Measurements from ENCODE around the gene PRRX2.

The PRRX2 gene

GRCh38 chr9:129701054-129701453 lies 35.6 kb downstream of the PRRX2 start:
- DNase-seq, result no peak
- Mint-ChIP-seq H3K27ac (no peak overlapping the region), H3K36me3 (ENCODE audit: insufficient read depth) (no peaks in the 10 kb centered on the region), H3K4me3 (no peak overlapping the region), H3K9me3 (no peaks in the 10 kb centered on the region), H3K27me3 (peaks cover 24 to 57% of the 10 kb centered on the region in 2 donors), H3K4me1 (ENCODE audit: low read depth in 2 of 2) (peaks cover 0 to 5% of the 10 kb centered on the region in 2 donors)
- no peak for ATAC-seq (replicated peaks)

- Mint-ChIP-seq H3K4me1 (ENCODE audit: low read depth in 2 of 2) (peaks cover 0 to 5% of the 10 kb centered on the region in 2 donors), H3K27ac (no peak overlapping the region), H3K9me3 (no peaks in the 10 kb centered on the region), H3K36me3 (ENCODE audit: insufficient read depth) (no peaks in the 10 kb centered on the region), H3K4me3 (no peak overlapping the region), H3K27me3 (peaks cover 23 to 52% of the 10 kb centered on the region in 2 donors)
- DNase-seq (no peak), ATAC-seq (replicated peaks) (no peak)
Observed at GRCh38 chr9:129701549-129701948, 36.1 kb downstream of the PRRX2 start.

GRCh38 chr9:129702589-129703520 lies 37.4 kb downstream of the PRRX2 start:
- no peaks in the 10 kb centered on the region for H3K4me1 Mint-ChIP-seq (ENCODE audit: low read depth in 2 of 2)
- peaks cover 18 to 44% of the 10 kb centered on the region in 2 donors for H3K27me3 Mint-ChIP-seq
- H3K9me3 Mint-ChIP-seq, result no peaks in the 10 kb centered on the region
- no peak overlapping the region for H3K4me3 Mint-ChIP-seq
- no peaks in the 10 kb centered on the region for H3K36me3 Mint-ChIP-seq (ENCODE audit: insufficient read depth)
- ATAC-seq (replicated peaks) (no peak), DNase-seq (no peak)
- H3K27ac Mint-ChIP-seq, result no peak overlapping the region

GRCh38 chr9:129703667-129704355 lies 38.4 kb downstream of the PRRX2 start:
- H3K27ac Mint-ChIP-seq, result no peak overlapping the region
- H3K9me3 Mint-ChIP-seq, result no peaks in the 10 kb centered on the region
- DNase-seq (no peak), ATAC-seq (replicated peaks) (no peak)
- H3K27me3 Mint-ChIP-seq, result peaks cover 13 to 37% of the 10 kb centered on the region in 2 donors
- H3K4me3 Mint-ChIP-seq, result no peak overlapping the region
- H3K36me3 Mint-ChIP-seq (ENCODE audit: insufficient read depth), result no peaks in the 10 kb centered on the region
- H3K4me1 Mint-ChIP-seq (ENCODE audit: low read depth in 2 of 2), result no peaks in the 10 kb centered on the region

GRCh38 chr9:129704807-129705206 lies 39.4 kb downstream of the PRRX2 start:
- Mint-ChIP-seq H3K27ac (no peak overlapping the region), H3K4me1 (ENCODE audit: low read depth in 2 of 2) (no peaks in the 10 kb centered on the region), H3K4me3 (no peak overlapping the region), H3K9me3 (no peaks in the 10 kb centered on the region), H3K27me3 (peaks cover 10 to 27% of the 10 kb centered on the region in 2 donors), H3K36me3 (ENCODE audit: insufficient read depth) (no peaks in the 10 kb centered on the region)
- no peak for ATAC-seq (replicated peaks)
- no peak for DNase-seq

GRCh38 chr9:129708793-129709192 lies 43.3 kb downstream of the PRRX2 start:
- no peak overlapping the region for H3K4me3 Mint-ChIP-seq
- H3K27me3 Mint-ChIP-seq, result no peaks in the 10 kb centered on the region
- no peaks in the 10 kb centered on the region for H3K36me3 Mint-ChIP-seq (ENCODE audit: insufficient read depth)
- no peak for DNase-seq
- no peaks in the 10 kb centered on the region for H3K9me3 Mint-ChIP-seq
- no peak for ATAC-seq (replicated peaks)
- no peak overlapping the region for H3K27ac Mint-ChIP-seq
- peaks cover 4% of the 10 kb centered on the region in 2 donors for H3K4me1 Mint-ChIP-seq (ENCODE audit: low read depth in 2 of 2)

- Mint-ChIP-seq H3K9me3 (no peaks in the 10 kb centered on the region), H3K4me3 (no peak overlapping the region), H3K36me3 (ENCODE audit: insufficient read depth) (no peaks in the 10 kb centered on the region), H3K27ac (no peak overlapping the region), H3K27me3 (no peaks in the 10 kb centered on the region), H3K4me1 (ENCODE audit: low read depth in 2 of 2) (peaks cover 4% of the 10 kb centered on the region in 2 donors)
- no peak for ATAC-seq (replicated peaks)
- DNase-seq, result no peak
Observed at GRCh38 chr9:129709438-129710168, 44.2 kb downstream of the PRRX2 start.

- H3K27ac Mint-ChIP-seq, result no peak overlapping the region
- no peak overlapping the region for H3K4me3 Mint-ChIP-seq
- H3K36me3 Mint-ChIP-seq (ENCODE audit: insufficient read depth), result no peaks in the 10 kb centered on the region
- ATAC-seq (replicated peaks), result no peak
- H3K27me3 Mint-ChIP-seq, result peaks cover 0 to 5% of the 10 kb centered on the region in 2 donors
- H3K9me3 Mint-ChIP-seq, result no peaks in the 10 kb centered on the region
- H3K4me1 Mint-ChIP-seq (ENCODE audit: low read depth in 2 of 2), result peaks cover 4% of the 10 kb centered on the region in 2 donors
- no peak for DNase-seq
Observed at GRCh38 chr9:129710169-129710453, 44.7 kb downstream of the PRRX2 start.

GRCh38 chr9:129712634-129713401 lies 47.4 kb downstream of the PRRX2 start:
- Mint-ChIP-seq H3K27ac (no peak overlapping the region), H3K4me3 (no peak overlapping the region)
- ATAC-seq (replicated peaks), result no peak

GRCh38 chr9:129713402-129713679 lies 47.9 kb downstream of the PRRX2 start:
- Mint-ChIP-seq H3K27ac (no peak overlapping the region), H3K36me3 (ENCODE audit: insufficient read depth) (peaks cover 3% of the 10 kb centered on the region), H3K4me3 (no peak overlapping the region), H3K27me3 (peaks cover 10 to 25% of the 10 kb centered on the region in 2 donors), H3K9me3 (no peaks in the 10 kb centered on the region), H3K4me1 (ENCODE audit: low read depth in 2 of 2) (peaks cover 4% of the 10 kb centered on the region in 2 donors)
- DNase-seq (no peak), ATAC-seq (replicated peaks) (no peak)

More at GRCh38 chr9:129712634-129713401, 47.4 kb downstream of the PRRX2 start:
- Mint-ChIP-seq H3K4me1 (ENCODE audit: low read depth in 2 of 2) (peaks cover 4% of the 10 kb centered on the region in 2 donors), H3K27me3 (peaks cover 10 to 21% of the 10 kb centered on the region in 2 donors), H3K36me3 (ENCODE audit: insufficient read depth) (no peaks in the 10 kb centered on the region), H3K9me3 (no peaks in the 10 kb centered on the region)
- no peak for DNase-seq

GRCh38 chr9:129714511-129715061 lies 49.1 kb downstream of the PRRX2 start:
- no peak for DNase-seq
- ATAC-seq (replicated peaks), result no peak
- H3K4me1 Mint-ChIP-seq (ENCODE audit: low read depth in 2 of 2), result peaks cover 4% of the 10 kb centered on the region in 2 donors

GRCh38 chr9:129716091-129716490 lies 50.6 kb downstream of the PRRX2 start:
- peaks cover under 1 to 4% of the 10 kb centered on the region in 2 donors for H3K4me1 Mint-ChIP-seq (ENCODE audit: low read depth in 2 of 2)
- H3K4me3 Mint-ChIP-seq, result no peak overlapping the region
- peaks cover 3% of the 10 kb centered on the region for H3K36me3 Mint-ChIP-seq (ENCODE audit: insufficient read depth)
- no peaks in the 10 kb centered on the region for H3K9me3 Mint-ChIP-seq
- ATAC-seq (replicated peaks) (no peak), DNase-seq (no peak)
- no peak overlapping the region for H3K27ac Mint-ChIP-seq
- H3K27me3 Mint-ChIP-seq, result peaks cover 16 to 47% of the 10 kb centered on the region in 2 donors

More at GRCh38 chr9:129714511-129715061, 49.1 kb downstream of the PRRX2 start:
- Mint-ChIP-seq H3K4me3 (no peak overlapping the region), H3K36me3 (ENCODE audit: insufficient read depth) (peaks cover 3% of the 10 kb centered on the region), H3K9me3 (no peaks in the 10 kb centered on the region), H3K27me3 (peaks cover 10 to 33% of the 10 kb centered on the region in 2 donors), H3K27ac (no peak overlapping the region)

GRCh38 chr9:129717991-129718390 lies 52.5 kb downstream of the PRRX2 start:
- no peak overlapping the region for H3K27ac Mint-ChIP-seq
- no peaks in the 10 kb centered on the region for H3K4me1 Mint-ChIP-seq (ENCODE audit: low read depth in 2 of 2)
- H3K9me3 Mint-ChIP-seq, result no peaks in the 10 kb centered on the region
- no peak overlapping the region for H3K4me3 Mint-ChIP-seq
- ATAC-seq (replicated peaks) (no peak), DNase-seq (no peak)
- peaks cover 16 to 65% of the 10 kb centered on the region in 2 donors for H3K27me3 Mint-ChIP-seq
- H3K36me3 Mint-ChIP-seq (ENCODE audit: insufficient read depth), result peaks cover 3% of the 10 kb centered on the region

Data from effector memory CD8-positive, alpha-beta T cell (primary cell).